HG03354 (cell line): ENCODE measurements around the gene MAGI2.

Source experiments
- ATAC-seq: cut with Tn5 transposase; IDR thresholded peaks from one replicate; pipeline ENCODE4 v1.9.1; 2021; ENCODE audit warnings: mild to moderate bottlenecking; ENCODE audit not compliant: unreplicated experiment, poor library complexity, severe bottlenecking

Gene MAGI2

GRCh38 chr7:78206769-78207168, 1246.7 kb downstream of the MAGI2 start:
- ATAC-seq: no peak

GRCh38 chr7:78203042-78203720, 1250.3 kb downstream of the MAGI2 start:
- no peak for ATAC-seq

DNA sequence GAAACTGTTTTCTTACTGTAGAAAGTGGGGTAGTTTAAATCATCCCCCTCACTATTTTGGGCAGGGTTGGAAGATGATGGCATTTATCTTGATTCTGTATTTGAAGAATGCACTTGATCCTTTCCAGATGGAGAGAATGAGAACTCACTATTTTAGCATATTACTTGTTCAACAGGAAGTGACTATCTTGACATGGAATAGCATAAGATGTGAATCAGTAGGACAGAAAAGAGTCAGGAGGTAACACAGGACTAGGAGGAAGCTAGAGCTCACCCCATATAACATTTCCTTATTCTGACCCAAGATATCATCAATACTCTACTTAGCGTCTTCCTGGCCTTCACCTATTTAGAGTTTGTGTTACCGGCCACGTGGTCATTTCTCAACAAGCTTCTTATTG, 1254.7 kb downstream of the MAGI2 start:
- no peak for ATAC-seq

GRCh38 chr7:78197447-78197846, 1256.0 kb downstream of the MAGI2 start:
- peak; percentile 76 for ATAC-seq

GRCh38 chr7:78195281-78195680, 1258.2 kb downstream of the MAGI2 start:
- no peak for ATAC-seq

DNA sequence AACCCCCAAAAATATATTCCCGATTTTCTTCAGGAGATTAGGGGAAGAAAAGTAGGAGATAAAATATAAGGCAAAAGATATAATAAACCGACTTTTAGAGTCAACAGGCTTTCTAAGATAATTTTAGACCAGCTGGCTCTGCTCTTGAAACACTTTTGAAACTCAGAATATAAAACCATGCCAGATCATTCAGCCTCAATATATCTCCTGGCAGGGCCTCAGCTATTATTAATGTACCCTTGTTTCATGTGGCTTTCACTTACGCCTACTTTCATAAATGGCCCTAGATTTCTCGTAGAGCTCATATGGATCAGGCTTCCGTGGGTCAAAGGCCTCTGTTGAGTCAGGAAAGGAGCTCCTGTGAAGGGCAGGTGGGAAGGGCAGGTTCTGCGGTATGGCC, 1258.9 kb downstream of the MAGI2 start:
- ATAC-seq: no peak

GRCh38 chr7:78191475-78192079, 1261.9 kb downstream of the MAGI2 start:
- no peak for ATAC-seq

DNA sequence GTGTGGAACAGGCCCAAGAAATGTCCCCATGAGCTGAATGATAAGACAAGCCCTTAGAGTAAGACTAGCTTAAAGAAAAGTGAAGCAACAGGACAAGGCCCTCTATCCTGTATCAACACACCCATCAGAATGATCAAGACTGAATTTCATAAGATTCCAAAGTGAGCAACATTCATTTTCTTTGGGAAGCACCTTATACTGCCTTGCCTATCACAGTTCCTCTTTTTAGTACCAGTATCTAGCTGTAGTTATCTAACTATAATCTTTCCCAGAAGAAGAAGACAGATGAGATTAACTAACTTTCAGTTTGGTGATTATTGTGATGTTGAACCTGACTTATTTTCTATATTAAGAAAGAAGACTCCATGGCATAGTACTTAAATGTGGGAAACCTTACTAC, 1263.7 kb downstream of the MAGI2 start:
- ATAC-seq: no peak

- ATAC-seq: no peak
These were observed 1268.2 kb downstream of the MAGI2 start for GRCh38 chr7:78185149-78185745.

- ATAC-seq: no peak
These were observed 1269.2 kb downstream of the MAGI2 start for GRCh38 chr7:78184299-78184698.

GRCh38 chr7:78179827-78180477, 1273.5 kb downstream of the MAGI2 start:
- ATAC-seq: no peak

- ATAC-seq: no peak
These were observed 1274.3 kb downstream of the MAGI2 start for GRCh38 chr7:78179211-78179610.

DNA sequence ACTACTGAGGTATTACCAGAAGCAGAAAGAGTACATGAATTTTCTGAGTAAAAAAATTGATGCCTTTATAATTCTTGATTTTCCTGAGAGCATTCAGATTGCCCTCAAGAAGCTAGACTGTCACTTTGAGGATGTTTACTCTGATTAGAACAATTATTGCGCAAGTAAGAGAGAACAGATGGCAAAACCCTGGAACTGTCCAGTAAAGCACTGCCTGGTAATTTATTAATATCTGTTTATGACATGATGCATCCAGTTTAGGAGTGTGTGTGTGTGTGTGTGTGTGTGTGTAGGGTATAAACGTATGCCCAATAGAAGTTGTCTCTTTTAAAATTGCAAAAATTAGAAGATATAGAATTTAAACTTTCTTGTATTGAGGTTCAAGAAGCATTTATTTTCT, 1275.1 kb downstream of the MAGI2 start:
- no peak for ATAC-seq

DNA sequence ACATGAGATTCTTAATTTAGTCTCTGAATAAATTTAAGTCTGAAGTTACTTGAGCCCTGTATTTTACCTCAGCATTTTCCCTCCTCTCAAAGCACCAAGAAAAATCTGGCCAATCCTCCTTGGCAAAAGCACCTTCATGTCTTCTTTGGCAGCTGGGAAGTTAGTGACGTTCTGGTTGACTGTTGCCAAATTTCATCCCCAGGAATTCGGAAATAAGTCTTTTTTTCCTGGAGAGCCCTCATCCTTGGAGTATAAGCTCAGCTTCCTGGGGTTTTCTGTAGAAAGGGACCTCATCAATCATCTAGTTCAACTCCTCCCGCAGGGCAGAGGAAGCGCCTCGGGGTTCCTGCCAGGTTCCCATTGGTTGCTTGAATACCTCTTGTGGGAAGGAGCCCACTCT, 1277.3 kb downstream of the MAGI2 start:
- ATAC-seq: no peak

DNA sequence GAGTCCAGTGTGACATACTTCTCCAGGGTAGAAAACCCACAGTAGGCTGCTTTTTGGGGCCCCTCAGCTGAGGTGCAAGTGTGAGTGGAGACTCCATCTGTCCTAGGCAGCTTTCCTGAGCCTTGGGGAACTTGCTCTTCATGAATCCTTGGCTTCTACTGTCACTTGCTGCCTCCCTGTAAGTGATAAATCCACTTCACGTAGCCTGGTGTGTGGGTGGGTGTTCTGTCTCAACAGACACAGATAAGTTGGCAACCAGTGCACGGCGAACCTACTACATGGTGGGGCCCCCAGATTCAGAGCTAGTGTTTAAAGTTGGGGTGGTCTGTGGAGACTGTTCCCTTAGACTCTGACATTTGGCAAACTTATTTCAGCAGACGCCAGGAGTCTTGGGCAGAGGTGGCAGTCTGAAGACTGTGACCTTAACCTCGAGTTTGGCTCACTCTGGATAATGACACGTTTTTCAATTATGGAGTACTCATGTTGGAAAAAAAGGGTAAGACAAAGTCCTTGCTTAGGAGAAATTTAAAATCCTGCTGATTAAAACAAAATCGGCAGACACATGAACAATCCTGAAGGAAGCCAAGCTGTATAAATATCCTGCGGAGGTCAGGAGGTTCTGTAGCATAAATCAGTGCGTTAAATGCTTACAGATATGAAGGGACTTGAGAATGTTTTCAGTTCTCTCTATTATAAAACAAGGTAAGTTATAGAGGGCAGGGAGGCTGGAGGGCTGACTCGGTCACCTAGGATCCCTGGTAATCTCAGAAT, 1278.0 kb downstream of the MAGI2 start:
- no peak for ATAC-seq

DNA sequence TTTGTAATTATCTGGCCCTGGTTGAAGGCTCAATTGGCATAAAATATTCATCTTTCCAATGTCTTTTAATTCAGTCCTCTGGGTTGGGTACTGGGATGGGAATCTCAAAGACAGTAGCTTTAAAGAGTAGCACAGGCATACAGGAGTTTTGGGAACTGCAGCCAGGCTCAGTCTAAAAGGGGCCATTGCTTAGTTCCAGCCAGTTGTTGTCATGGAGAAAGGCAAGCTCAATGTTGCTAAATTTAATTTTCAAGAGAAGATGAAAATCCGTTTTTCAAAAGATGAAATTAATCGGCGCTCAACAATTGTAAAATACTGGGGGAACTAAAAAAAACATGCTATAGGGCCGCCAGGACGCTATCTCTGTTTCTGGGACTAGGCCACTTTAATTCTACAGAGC, 1279.8 kb downstream of the MAGI2 start:
- ATAC-seq: no peak

DNA sequence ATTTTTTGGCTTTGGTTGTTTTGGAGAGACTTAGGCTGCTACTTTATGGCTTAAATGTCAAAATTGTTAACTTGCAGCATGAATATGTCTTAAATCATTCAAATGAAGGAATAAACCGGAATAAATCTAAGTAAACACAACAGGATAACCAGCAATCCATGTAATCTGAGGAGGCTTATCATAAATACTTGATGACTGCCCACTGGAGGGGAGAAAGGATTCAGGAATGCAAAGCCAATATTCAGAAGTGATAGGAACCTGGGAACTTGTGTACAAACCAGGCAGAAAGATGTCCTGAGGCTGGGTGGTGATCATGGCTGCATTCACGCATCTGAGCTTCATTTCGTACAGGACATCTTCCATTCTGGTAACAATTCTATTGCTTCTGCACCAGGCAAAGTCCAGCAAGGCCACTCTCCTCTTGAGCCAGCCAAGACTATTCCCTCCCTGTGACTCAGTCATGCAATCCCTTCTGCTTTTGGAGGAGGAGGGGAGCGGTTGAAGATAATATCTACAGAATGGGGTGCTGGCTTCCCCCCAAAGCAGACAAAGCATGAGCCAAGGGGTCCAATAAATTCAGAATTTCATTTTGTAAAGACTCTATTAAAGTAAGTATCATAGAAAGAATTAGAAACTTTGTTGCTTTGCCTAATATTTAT, 1280.4 kb downstream of the MAGI2 start:
- ATAC-seq: no peak

- no peak for ATAC-seq
These were observed 1281.2 kb downstream of the MAGI2 start for GRCh38 chr7:78172267-78172757.

DNA sequence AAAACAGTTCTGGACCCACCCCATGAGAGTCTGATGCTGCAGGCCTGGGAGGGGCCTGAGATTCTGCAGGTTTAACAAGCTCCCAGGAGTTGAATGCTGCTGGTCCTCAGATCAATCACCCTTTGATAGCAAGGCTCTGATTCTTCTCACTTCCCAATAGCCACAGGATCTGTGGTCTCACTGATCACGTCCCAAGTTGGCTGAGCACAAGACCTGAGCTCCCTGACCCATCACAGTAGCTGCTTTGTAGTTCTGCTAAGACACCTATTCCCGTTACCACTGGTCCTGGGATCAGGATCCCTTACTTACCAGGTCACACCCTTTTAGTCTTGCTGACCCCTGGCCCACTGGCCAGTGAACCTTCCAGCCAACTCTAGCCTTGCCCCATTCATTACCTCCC, 1282.1 kb downstream of the MAGI2 start:
- ATAC-seq: no peak

GRCh38 chr7:78170815-78171214, 1282.7 kb downstream of the MAGI2 start:
- ATAC-seq: no peak
